SK-N-MC (cell line): ENCODE data around the gene MNX1.

Experiments used
- DNase-seq: peaks from one replicate; pipeline ENCODE4 v3.0.0-alpha.2; 2011; ENCODE audit warnings: low read depth, low spot score
- H3K27ac ChIP-seq: fragments of 200-600 bp; sonication (generic); 2 replicates; pipeline ENCODE4 v1.5.1; 2016; ENCODE audit warnings: mixed run types
- H3K36me3 ChIP-seq: fragments of 200-600 bp; sonication (generic); 2 replicates; pipeline ENCODE4 v1.6.1; 2017; ENCODE audit warnings: antibody characterized with exemption, low read length, mixed read lengths; ENCODE audit not compliant: insufficient read depth
- H3K4me3 ChIP-seq: fragments of 200-600 bp; sonication (generic); 2 replicates; pipeline ENCODE4 v1.5.1; 2016
- H3K9ac ChIP-seq: fragments of 200-600 bp; sonication (generic); 2 replicates; pipeline ENCODE4 v1.8.0; 2017; ENCODE audit warnings: mixed run types, mixed read lengths; ENCODE audit not compliant: insufficient read length
- H3K9me3 ChIP-seq: fragments of 200-600 bp; sonication (generic); 2 replicates; pipeline ENCODE4 v1.6.1; 2017; ENCODE audit warnings: low read depth, mild to moderate bottlenecking, antibody characterized with exemption, low read length, moderate library complexity, mixed read lengths
- EZH2 ChIP-seq: fragments of 200-600 bp; sonication (generic); IDR thresholded peaks from one replicate; pipeline ENCODE4 v1.6.1; 2017; ENCODE audit warnings: antibody characterized with exemption
- FOXP2 ChIP-seq: optimal IDR thresholded peaks from 2 replicates; pipeline ENCODE3; 2011; ENCODE audit warnings: mild to moderate bottlenecking, moderate library complexity; ENCODE audit not compliant: insufficient read depth; ENCODE audit errors: extremely low read length, control extremely low read depth
- POLR2AphosphoS5 ChIP-seq: IDR thresholded peaks from 2 replicates; pipeline ENCODE4 v1.6.1; 2012; ENCODE audit warnings: mild to moderate bottlenecking, low read depth, low read length, borderline replicate concordance

The MNX1 gene

GRCh38 chr7:156993021-156993924, 17.2 kb downstream of the MNX1 start:
- no peak overlapping the region for H3K4me3 ChIP-seq
- no peaks in the 10 kb centered on the region for H3K9me3 ChIP-seq
- DNase-seq, result no peak
- TF ChIP-seq POLR2AphosphoS5 (no peak), EZH2 (no peak), FOXP2 (no peak)
- H3K36me3 ChIP-seq, result no peaks in the 10 kb centered on the region
- no peak overlapping the region for H3K9ac ChIP-seq
- H3K27ac ChIP-seq, result no peak overlapping the region

DNA sequence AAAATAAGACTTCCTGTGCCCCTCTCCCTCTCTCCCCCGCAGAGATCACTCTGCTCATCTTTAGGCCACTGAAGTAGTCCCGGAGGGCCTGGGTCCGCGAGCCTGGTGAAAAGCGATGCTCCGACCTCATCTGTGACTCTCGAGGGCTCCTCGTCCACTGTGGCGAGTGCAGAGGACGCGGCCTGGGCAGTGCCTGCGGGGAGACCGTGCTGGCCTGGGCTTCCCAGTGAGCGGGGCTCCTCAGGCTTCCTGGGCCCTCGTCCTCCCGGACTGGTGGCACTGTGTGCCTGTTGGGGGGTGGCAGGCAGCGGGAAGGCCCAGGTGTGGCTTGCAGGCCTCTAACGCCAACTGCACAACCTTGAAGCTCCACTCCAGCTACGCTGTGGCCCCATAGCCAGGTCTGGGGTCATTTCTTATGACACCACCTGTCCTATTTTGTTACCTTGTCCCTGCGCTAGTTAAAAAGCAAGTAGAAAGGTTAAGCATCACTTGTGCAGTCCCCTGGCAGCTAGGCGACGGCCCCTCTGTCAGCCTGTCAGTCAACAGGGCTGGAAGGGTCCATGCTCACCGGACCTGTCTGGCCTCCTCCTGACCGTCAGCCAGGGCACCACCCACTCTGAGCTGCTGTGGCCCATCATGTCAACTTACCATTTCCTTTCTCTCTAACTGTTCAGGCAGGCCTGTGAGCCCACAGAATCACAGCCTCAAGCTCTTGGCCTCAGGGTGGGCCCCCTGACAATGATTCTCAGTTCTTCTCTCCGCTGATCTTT, 20.5 kb downstream of the MNX1 start:
- H3K27ac ChIP-seq, result no peak overlapping the region
- no peak overlapping the region for H3K4me3 ChIP-seq
- H3K9ac ChIP-seq, result no peak overlapping the region
- DNase-seq, result no peak
- no peaks in the 10 kb centered on the region for H3K36me3 ChIP-seq
- no peak for TF ChIP-seq FOXP2
- no peak for TF ChIP-seq EZH2
- TF ChIP-seq POLR2AphosphoS5, result no peak
- no peaks in the 10 kb centered on the region for H3K9me3 ChIP-seq

GRCh38 chr7:156988343-156989185, 21.9 kb downstream of the MNX1 start:
- no peaks in the 10 kb centered on the region for H3K9me3 ChIP-seq
- no peak overlapping the region for H3K27ac ChIP-seq
- H3K4me3 ChIP-seq, result no peak overlapping the region
- TF ChIP-seq FOXP2 (no peak), POLR2AphosphoS5 (no peak), EZH2 (no peak)
- no peaks in the 10 kb centered on the region for H3K36me3 ChIP-seq
- no peak for DNase-seq
- H3K9ac ChIP-seq, result no peak overlapping the region

- no peak for DNase-seq
- Histone ChIP-seq H3K9me3 (no peaks in the 10 kb centered on the region), H3K36me3 (no peaks in the 10 kb centered on the region), H3K27ac (no peak overlapping the region), H3K9ac (no peak overlapping the region), H3K4me3 (no peak overlapping the region)
- TF ChIP-seq EZH2, result no peak
- TF ChIP-seq POLR2AphosphoS5, result no peak
- no peak for TF ChIP-seq FOXP2
These were observed 24.1 kb downstream of the MNX1 start for GRCh38 chr7:156986378-156986777.

- no peak overlapping the region for H3K9ac ChIP-seq
- TF ChIP-seq FOXP2 (no peak), EZH2 (no peak)
- no peak for DNase-seq
- no peaks in the 10 kb centered on the region for H3K9me3 ChIP-seq
- no peaks in the 10 kb centered on the region for H3K36me3 ChIP-seq
- no peak overlapping the region for H3K27ac ChIP-seq
- no peak overlapping the region for H3K4me3 ChIP-seq
These were observed 25.1 kb downstream of the MNX1 start for GRCh38 chr7:156985101-156985992.

- no peak overlapping the region for H3K4me3 ChIP-seq
- no peak for TF ChIP-seq POLR2AphosphoS5
- no peak overlapping the region for H3K9ac ChIP-seq
These were observed 26.1 kb downstream of the MNX1 start for GRCh38 chr7:156984174-156984891.

DNA sequence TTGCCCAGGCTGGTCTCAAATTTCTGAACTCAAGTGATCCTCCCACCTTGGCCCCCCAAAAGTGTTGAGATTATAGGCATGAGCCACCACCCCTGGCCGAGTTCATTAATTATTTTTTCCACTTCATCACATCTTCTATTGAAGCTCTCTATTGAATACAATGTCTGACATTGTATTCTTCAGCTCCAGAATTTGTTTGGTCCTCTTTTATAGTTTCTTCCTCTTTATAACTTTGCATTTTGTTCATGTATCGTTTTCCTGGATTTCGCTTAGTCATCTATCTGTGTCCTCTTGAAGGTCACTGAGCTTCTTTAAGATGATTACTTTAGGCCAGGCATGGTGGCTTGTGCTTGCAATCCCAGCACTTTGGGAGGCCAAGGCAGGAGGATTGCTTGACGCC, 30.8 kb downstream of the MNX1 start:
- TF ChIP-seq FOXP2, result no peak
- TF ChIP-seq POLR2AphosphoS5, result no peak
- peaks cover 4% of the 10 kb centered on the region for H3K36me3 ChIP-seq

More at GRCh38 chr7:156984174-156984891, 26.1 kb downstream of the MNX1 start:
- no peak for DNase-seq
- Histone ChIP-seq H3K36me3 (no peaks in the 10 kb centered on the region), H3K27ac (no peak overlapping the region), H3K9me3 (no peaks in the 10 kb centered on the region)

More for the DNA sequence above, 30.8 kb downstream of the MNX1 start:
- no peaks in the 10 kb centered on the region for H3K9me3 ChIP-seq
- H3K27ac ChIP-seq, result no peak overlapping the region
- no peak overlapping the region for H3K4me3 ChIP-seq
- no peak for DNase-seq
- no peak overlapping the region for H3K9ac ChIP-seq
